Activated T-cell treated with anti-CD3 and anti-CD28 coated beads, Interleukin-2, amount 50 U/mL, for 1 hour (primary cell): ENCODE measurements around the gene GOLGA6D.
"Not testable (repeated sequence)": the region's sequence is repeated elsewhere in the genome, so short reads cannot be mapped to it uniquely, and the experiment has no call there.

Experiments used
- DNase-seq: peaks from one replicate; pipeline ENCODE4 v3.0.0-alpha.2; 2020

GOLGA6D gene

GRCh38 chr15:75284152-75284551 is 1.5 kb downstream of the GOLGA6D start:
- DNase-seq = not testable (repeated sequence)

GRCh38 chr15:75293660-75294059 is 11.0 kb downstream of the GOLGA6D start:
- DNase-seq = not testable (repeated sequence)

GRCh38 chr15:75298541-75299310 is 16.1 kb downstream of the GOLGA6D start:
- not testable (repeated sequence) for DNase-seq

- DNase-seq = peak; percentile 71
These were observed 16.7 kb downstream of the GOLGA6D start for GRCh38 chr15:75299311-75299688.

GRCh38 chr15:75300026-75300425 is 17.4 kb downstream of the GOLGA6D start:
- DNase-seq = not testable (repeated sequence)

GRCh38 chr15:75302318-75302717 is 19.7 kb downstream of the GOLGA6D start:
- DNase-seq = no peak

GRCh38 chr15:75302753-75303152 is 20.1 kb downstream of the GOLGA6D start:
- not testable (repeated sequence) for DNase-seq

- no peak for DNase-seq
These were observed 23.6 kb downstream of the GOLGA6D start for GRCh38 chr15:75306188-75306587.

GRCh38 chr15:75307778-75308390 is 25.2 kb downstream of the GOLGA6D start:
- DNase-seq = no peak

- DNase-seq = no peak
These were observed 27.1 kb downstream of the GOLGA6D start for GRCh38 chr15:75309711-75310110.

- DNase-seq = not testable (repeated sequence)
These were observed 29.9 kb downstream of the GOLGA6D start for GRCh38 chr15:75312548-75312947.

GRCh38 chr15:75313116-75313845 is 30.6 kb downstream of the GOLGA6D start:
- no peak for DNase-seq

- DNase-seq = no peak
These were observed 32.1 kb downstream of the GOLGA6D start for GRCh38 chr15:75314552-75315290.

GRCh38 chr15:75319231-75319897 is 36.7 kb downstream of the GOLGA6D start:
- DNase-seq = not testable (repeated sequence)

- DNase-seq = no peak
These were observed 39.1 kb downstream of the GOLGA6D start for GRCh38 chr15:75321711-75322110.

GRCh38 chr15:75325922-75326321 is 43.3 kb downstream of the GOLGA6D start:
- no peak for DNase-seq

GRCh38 chr15:75327005-75327404 is 44.4 kb downstream of the GOLGA6D start:
- no peak for DNase-seq

GRCh38 chr15:75327491-75327890 is 44.9 kb downstream of the GOLGA6D start:
- no peak for DNase-seq

GRCh38 chr15:75328493-75329314 is 46.1 kb downstream of the GOLGA6D start:
- no peak for DNase-seq

GRCh38 chr15:75329571-75329970 is 46.9 kb downstream of the GOLGA6D start:
- DNase-seq = no peak

- DNase-seq = not testable (repeated sequence)
These were observed 49.5 kb downstream of the GOLGA6D start for GRCh38 chr15:75332093-75332492.
